PC-3 (cell line): ENCODE data around the gene ANKRD10. TPM values are rescaled to one million over a fixed set of nuclear protein-coding genes. Genes with fewer than 3 reads are reported as not detected.
A peak's percentile ranks its signal among the peaks of the same experiment; 100 is the strongest.

Experiments
- ATAC-seq: fragments of 200-7000 bp; cut with Tn5 transposase; 2 replicates; pipeline ENCODE4 v1.9.1; 2020; ENCODE audit warnings: mild to moderate bottlenecking, moderate library complexity
- BruUV-seq: library from RNA; stranded (reverse); fragments of 400-500 nt; replicated peaks from 2 replicates; lab custom pipeline; 2021; lab: Mats Ljungman, UMichigan
- CTCF ChIA-PET: fragments of 300-600 bp; sonication (Branson Sonifier 250); formaldehyde crosslinking; loops from one replicate; lab custom pipeline; 2022; ENCODE audit warnings: antibody characterized with exemption; lab: Charles Lee
- POLR2A ChIA-PET: fragments of 300-600 bp; sonication (Branson Sonifier 250); formaldehyde crosslinking; loops from one replicate; lab custom pipeline; 2022; ENCODE audit warnings: antibody characterized with exemption; ENCODE audit not compliant: unreplicated experiment; lab: Charles Lee
- DNase-seq: peaks from one replicate; pipeline ENCODE4 v3.0.0-alpha.2; 2015
- H2AFZ ChIP-seq: fragments of 300-600 bp; sonication (generic); 2 replicates; pipeline ENCODE4 v1.6.0; 2016; ENCODE audit warnings: antibody characterized with exemption, low read length
- H3F3A ChIP-seq: fragments of 300-600 bp; sonication (generic); one replicate; pipeline ENCODE4 v1.6.0; 2017; ENCODE audit warnings: antibody characterized with exemption, low read length, control low read depth, mild to moderate bottlenecking; ENCODE audit not compliant: unreplicated experiment
- H3K27ac ChIP-seq: fragments of 300-600 bp; sonication (generic); 2 replicates; pipeline ENCODE4 v1.5.1; 2016; ENCODE audit warnings: mild to moderate bottlenecking, low read length
- H3K27me3 ChIP-seq: fragments of 300-600 bp; sonication (generic); 2 replicates; pipeline ENCODE4 v1.6.1; 2016; ENCODE audit warnings: low read length, mixed read lengths
- H3K36me3 ChIP-seq: fragments of 300-600 bp; sonication (generic); 2 replicates; pipeline ENCODE4 v1.6.1; 2016; ENCODE audit warnings: low read depth, mixed run types, low read length, mixed read lengths
- H3K4me1 ChIP-seq: fragments of 300-600 bp; sonication (generic); 2 replicates; pipeline ENCODE4 v1.5.1; 2016; ENCODE audit warnings: low read length; ENCODE audit not compliant: insufficient read depth
- H3K4me2 ChIP-seq: fragments of 300-600 bp; sonication (generic); 2 replicates; pipeline ENCODE4 v1.6.0; 2016; ENCODE audit warnings: low read length
- H3K4me3 ChIP-seq: fragments of 300-600 bp; sonication (generic); 2 replicates; pipeline ENCODE4 v1.5.1; 2016; ENCODE audit warnings: mild to moderate bottlenecking, low read length, mixed read lengths
- H3K79me2 ChIP-seq: fragments of 300-600 bp; sonication (generic); 2 replicates; pipeline ENCODE4 v1.6.1; 2017; ENCODE audit warnings: low read length, mixed read lengths
- H3K9ac ChIP-seq: fragments of 300-600 bp; sonication (generic); 2 replicates; pipeline ENCODE4 v1.6.0; 2016; ENCODE audit warnings: mild to moderate bottlenecking, low read length
- H3K9me2 ChIP-seq: fragments of 300-600 bp; sonication (generic); replicated peaks from 2 replicates; pipeline ENCODE4 v1.6.1; 2016; ENCODE audit warnings: mixed run types, low read length, mixed read lengths
- H3K9me3 ChIP-seq: fragments of 300-600 bp; sonication (generic); 2 replicates; pipeline ENCODE4 v1.6.1; 2016; ENCODE audit warnings: low read length, mixed read lengths
- H4K20me1 ChIP-seq: fragments of 300-600 bp; sonication (generic); 2 replicates; pipeline ENCODE4 v1.6.1; 2016; ENCODE audit warnings: low read length, mixed read lengths
- EZH2 ChIP-seq: fragments of 300-600 bp; sonication (generic); IDR thresholded peaks from one replicate; pipeline ENCODE4 v1.6.1; 2017; ENCODE audit warnings: antibody characterized with exemption, mild to moderate bottlenecking, low read length; ENCODE audit not compliant: unreplicated experiment
- EZH2phosphoT487 ChIP-seq: fragments of 300-600 bp; sonication (generic); IDR thresholded peaks from 2 replicates; pipeline ENCODE4 v1.6.1; 2018; ENCODE audit warnings: mild to moderate bottlenecking, antibody characterized with exemption, low read length, borderline replicate concordance
- intact Hi-C: fragments of 100-400 bp; cut with micrococcal nuclease; formaldehyde crosslinking; loops from 2 replicates; pipeline ENCODE4 v1.9.0; 2023
- total RNA-seq: library from RNA; depleted of rRNA; stranded (reverse); fragments of >200 nt; gene quantifications from 2 replicates; pipeline ENCODE4 v1.2.3, GENCODE V29; 2014
- TF ChIP-seq, protein P1 (sequence below): fragments of 300-600 bp; sonication (generic); conservative IDR thresholded peaks from 2 replicates; pipeline ENCODE4 v1.5.1; 2017; ENCODE audit warnings: antibody characterized with exemption, low read depth, mild to moderate bottlenecking, low read length

Gene ANKRD10
- total RNA-seq, 1 experiment from 2014 or later: 60.2 TPM

DNA sequence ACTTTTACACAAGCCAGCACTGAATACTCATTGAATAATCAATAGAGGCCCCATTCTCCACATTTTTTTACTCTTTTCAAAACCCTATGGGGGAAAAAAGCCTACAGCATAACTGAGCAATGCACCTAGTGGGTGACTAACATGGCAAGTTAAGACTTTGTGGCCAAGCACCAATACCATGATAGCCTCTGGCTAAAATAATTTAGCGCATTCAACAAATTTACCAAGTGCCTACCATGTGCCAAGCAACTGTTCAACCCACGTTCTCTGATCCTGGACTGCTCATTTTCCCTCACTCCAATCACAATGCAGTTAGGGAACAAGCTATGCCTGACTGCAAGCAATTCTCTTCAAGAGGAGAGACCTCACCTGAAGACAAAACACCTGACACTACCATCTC lies 3.0 kb downstream of the ANKRD10 start:
- Histone ChIP-seq H2AFZ (no peak overlapping the region), H3K9me2 (no peaks in the 10 kb centered on the region), H3K4me3 (peak overlapping the region; percentile 98), H3K36me3 (peaks cover 18% of the 10 kb centered on the region), H3K4me1 (peaks cover 60% of the 10 kb centered on the region), H3F3A (peaks cover 3% of the 10 kb centered on the region), H3K79me2 (peaks cover 75% of the 10 kb centered on the region), H3K27ac (peak overlapping the region; percentile 84), H3K9me3 (no peaks in the 10 kb centered on the region), H4K20me1 (peaks cover 49% of the 10 kb centered on the region), H3K9ac (peak overlapping the region; percentile 97), H3K27me3 (no peaks in the 10 kb centered on the region), H3K4me2 (peak overlapping the region; percentile 87)
- TF ChIP-seq, protein P1, sequence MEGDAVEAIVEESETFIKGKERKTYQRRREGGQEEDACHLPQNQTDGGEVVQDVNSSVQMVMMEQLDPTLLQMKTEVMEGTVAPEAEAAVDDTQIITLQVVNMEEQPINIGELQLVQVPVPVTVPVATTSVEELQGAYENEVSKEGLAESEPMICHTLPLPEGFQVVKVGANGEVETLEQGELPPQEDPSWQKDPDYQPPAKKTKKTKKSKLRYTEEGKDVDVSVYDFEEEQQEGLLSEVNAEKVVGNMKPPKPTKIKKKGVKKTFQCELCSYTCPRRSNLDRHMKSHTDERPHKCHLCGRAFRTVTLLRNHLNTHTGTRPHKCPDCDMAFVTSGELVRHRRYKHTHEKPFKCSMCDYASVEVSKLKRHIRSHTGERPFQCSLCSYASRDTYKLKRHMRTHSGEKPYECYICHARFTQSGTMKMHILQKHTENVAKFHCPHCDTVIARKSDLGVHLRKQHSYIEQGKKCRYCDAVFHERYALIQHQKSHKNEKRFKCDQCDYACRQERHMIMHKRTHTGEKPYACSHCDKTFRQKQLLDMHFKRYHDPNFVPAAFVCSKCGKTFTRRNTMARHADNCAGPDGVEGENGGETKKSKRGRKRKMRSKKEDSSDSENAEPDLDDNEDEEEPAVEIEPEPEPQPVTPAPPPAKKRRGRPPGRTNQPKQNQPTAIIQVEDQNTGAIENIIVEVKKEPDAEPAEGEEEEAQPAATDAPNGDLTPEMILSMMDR: no peak
- TF ChIP-seq EZH2phosphoT487 (no peak), EZH2 (no peak)
- BruUV-seq: no TSS peak
- ChIA-PET POLR2A (interaction anchor here (0.7 kb wide), 1 partner anchor 199 kb away, joined by 4 read pairs; no protein-coding TSS in a partner anchor), CTCF (no interaction called here)
- ATAC-seq (no peak), DNase-seq (peak; percentile 71)
- intact Hi-C loops: loop anchor here (10.0 kb wide), 2 partner anchors 243 to 303 kb away; no protein-coding TSS in a partner anchor

DNA sequence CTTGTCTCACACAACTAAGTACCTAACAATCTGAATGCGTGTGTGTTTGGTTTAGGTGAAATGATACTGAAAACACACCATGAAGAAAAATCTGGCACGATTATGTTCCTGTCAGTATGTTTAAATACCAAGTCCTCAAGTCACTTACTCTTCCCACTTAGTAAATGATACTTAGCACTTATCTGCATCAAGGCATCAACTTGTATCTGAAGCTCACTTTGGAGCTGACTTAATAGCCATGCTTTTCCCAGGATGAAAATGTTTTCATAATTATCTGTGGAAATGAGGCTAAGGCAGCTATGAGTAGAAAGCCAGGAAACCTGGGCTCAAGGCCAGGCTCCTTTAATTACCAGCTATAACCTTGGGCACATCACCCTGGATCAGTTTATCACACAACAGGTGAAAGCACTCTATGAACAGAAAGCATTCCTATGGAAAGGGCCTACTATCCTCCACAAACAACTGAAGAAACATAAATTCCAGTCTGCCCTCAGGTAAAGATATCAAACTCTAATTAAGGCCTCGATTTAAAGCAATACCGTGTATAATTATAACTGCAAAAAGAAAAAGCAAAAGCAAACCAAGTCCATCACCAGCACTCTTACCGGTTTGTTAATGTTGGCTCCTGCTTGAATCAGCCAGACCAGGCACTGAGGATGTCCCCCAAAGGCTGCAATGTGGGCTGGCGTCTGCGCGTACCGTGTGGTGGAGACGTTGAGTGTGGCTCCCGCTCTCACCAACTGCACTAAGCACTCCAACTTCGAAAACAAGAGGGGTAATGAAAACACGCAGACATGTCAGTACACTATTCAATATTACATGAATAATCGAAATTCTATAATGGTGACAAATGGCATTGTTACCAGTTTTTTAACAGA lies 4.6 kb downstream of the ANKRD10 start:
- intact Hi-C loops: loop anchor here (10.0 kb wide), 2 partner anchors 245 to 305 kb away; no protein-coding TSS in a partner anchor
- no TSS peak for BruUV-seq

More for the DNA sequence above, 4.6 kb downstream of the ANKRD10 start:
- no peak for DNase-seq
- Histone ChIP-seq H3F3A (peaks cover 3% of the 10 kb centered on the region), H3K9ac (no peak overlapping the region), H3K36me3 (peaks cover 30% of the 10 kb centered on the region), H4K20me1 (peaks cover 56% of the 10 kb centered on the region), H3K27ac (no peak overlapping the region; the same call in 1 of the 2 replicates), H3K79me2 (peaks cover 91% of the 10 kb centered on the region), H3K27me3 (no peaks in the 10 kb centered on the region), H3K4me3 (no peak overlapping the region), H2AFZ (no peak overlapping the region), H3K9me3 (no peaks in the 10 kb centered on the region), H3K4me2 (no peak overlapping the region), H3K4me1 (peaks cover 53% of the 10 kb centered on the region), H3K9me2 (no peaks in the 10 kb centered on the region)
- no peak for ATAC-seq
- TF ChIP-seq, protein P1: no peak
- TF ChIP-seq EZH2phosphoT487 (no peak), EZH2 (no peak)
- CTCF ChIA-PET: no interaction called here
- POLR2A ChIA-PET: no interaction called here
